Mesodermal cell (in vitro differentiated cells): ENCODE data around the gene ADGRD1.
"Not testable (repeated sequence)": the region's sequence is repeated elsewhere in the genome, so short reads cannot be mapped to it uniquely, and the experiment has no call there.

ENCODE experiments used
- H3K27ac ChIP-seq: 2 replicates; pipeline ENCODE4 v1.7.0; 2013; ENCODE audit warnings: mild to moderate bottlenecking, low read depth, low read length, moderate library complexity; ENCODE audit not compliant: severe bottlenecking
- H3K36me3 ChIP-seq: 2 replicates; pipeline ENCODE4 v1.7.1; 2013; ENCODE audit warnings: mild to moderate bottlenecking, low read length, moderate library complexity; ENCODE audit not compliant: control insufficient read depth, insufficient read depth
- H3K4me1 ChIP-seq: one replicate; pipeline ENCODE4 v1.7.1; 2013; ENCODE audit warnings: mild to moderate bottlenecking, low read length; ENCODE audit not compliant: insufficient read depth, control insufficient read depth, poor library complexity, severe bottlenecking
- H3K4me3 ChIP-seq: 2 replicates; pipeline ENCODE4 v1.7.0; 2013; ENCODE audit warnings: low read length, control low read depth, mild to moderate bottlenecking; ENCODE audit not compliant: insufficient read depth, poor library complexity, severe bottlenecking; ENCODE audit errors: extremely low read depth
- H3K9me3 ChIP-seq: 2 replicates; pipeline ENCODE4 v1.7.1; 2013; ENCODE audit warnings: mild to moderate bottlenecking, low read length, moderate library complexity; ENCODE audit not compliant: control insufficient read depth
- WGBS, 2 experiments: methylation state at CpG; one replicate each; pipeline ENCODE4 v1.1.5; 2013; ENCODE audit warnings: missing lambda C conversion rate in 2 of 2; ENCODE audit not compliant: insufficient coverage in 2 of 2; 5-methylcytosine and 5-hydroxymethylcytosine counted together

ADGRD1 gene

GRCh38 chr12:131070668-131071067 lies 117.0 kb downstream of the ADGRD1 start:
- WGBS, 2 experiments, result 91 to 96% methylated on average over 3 of the region's 6 CpGs
- H3K36me3 ChIP-seq, H3K4me1 ChIP-seq, H3K4me3 ChIP-seq, H3K9me3 ChIP-seq, H3K27ac ChIP-seq: not testable (repeated sequence)

DNA sequence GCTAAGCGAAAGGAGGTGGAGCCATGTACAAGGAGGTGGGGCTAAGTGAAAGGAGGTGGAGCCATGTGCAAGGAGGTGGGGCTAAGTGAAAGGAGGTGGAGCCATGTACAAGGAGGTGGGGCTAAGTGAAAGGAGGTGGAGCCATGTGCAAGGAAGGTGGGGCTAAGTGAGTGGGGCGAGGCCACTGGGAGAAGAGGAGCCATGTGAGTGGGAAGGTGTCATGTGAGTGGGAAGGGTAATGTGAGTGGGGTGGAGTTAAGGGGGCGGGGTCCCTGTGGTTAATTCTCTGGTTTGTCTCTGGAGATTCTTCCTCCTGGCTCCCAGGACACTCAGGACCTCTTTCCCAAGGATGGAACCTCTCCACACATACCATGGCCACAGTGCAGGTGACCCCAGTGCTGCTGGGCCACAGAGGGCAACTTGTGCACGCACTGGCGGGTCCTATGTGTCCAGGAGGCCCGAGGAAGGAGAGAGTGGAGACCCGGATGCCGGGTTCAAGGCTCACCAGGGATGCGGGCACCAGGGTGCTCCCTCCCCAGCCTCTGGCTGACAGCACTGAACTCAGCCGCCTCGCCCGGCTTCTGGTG lies 117.6 kb downstream of the ADGRD1 start:
- H3K4me1 ChIP-seq, H3K9me3 ChIP-seq, H3K4me3 ChIP-seq, H3K36me3 ChIP-seq, H3K27ac ChIP-seq: not testable (repeated sequence)
- 72 to 75% methylated on average over 3 to 6 of the region's 12 CpGs for WGBS, 2 experiments

DNA sequence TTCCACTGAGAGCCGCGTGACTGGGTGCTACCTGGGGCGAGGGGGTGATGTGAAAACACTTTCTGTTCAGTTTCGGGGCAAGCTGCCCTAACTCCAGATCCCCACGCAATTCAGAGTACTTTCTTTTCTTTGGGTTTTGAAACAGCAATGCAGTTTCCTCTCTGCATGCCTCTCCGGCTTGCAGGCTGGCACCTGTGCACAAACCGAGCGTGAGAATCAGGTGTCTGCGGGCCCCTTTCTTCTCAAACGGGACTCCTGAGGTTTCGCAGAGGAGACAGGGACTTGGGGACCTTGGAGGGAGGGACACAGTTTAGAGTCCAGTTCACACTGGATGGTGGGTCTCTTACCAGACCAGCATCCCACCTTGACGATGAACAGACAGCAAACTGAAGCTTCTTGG lies 118.2 kb downstream of the ADGRD1 start:
- H3K4me1 ChIP-seq, H3K4me3 ChIP-seq, H3K36me3 ChIP-seq, H3K27ac ChIP-seq, H3K9me3 ChIP-seq: not testable (repeated sequence)
- WGBS, 2 experiments, result 90 to 100% methylated on average over 1 to 2 of the region's 12 CpGs

DNA sequence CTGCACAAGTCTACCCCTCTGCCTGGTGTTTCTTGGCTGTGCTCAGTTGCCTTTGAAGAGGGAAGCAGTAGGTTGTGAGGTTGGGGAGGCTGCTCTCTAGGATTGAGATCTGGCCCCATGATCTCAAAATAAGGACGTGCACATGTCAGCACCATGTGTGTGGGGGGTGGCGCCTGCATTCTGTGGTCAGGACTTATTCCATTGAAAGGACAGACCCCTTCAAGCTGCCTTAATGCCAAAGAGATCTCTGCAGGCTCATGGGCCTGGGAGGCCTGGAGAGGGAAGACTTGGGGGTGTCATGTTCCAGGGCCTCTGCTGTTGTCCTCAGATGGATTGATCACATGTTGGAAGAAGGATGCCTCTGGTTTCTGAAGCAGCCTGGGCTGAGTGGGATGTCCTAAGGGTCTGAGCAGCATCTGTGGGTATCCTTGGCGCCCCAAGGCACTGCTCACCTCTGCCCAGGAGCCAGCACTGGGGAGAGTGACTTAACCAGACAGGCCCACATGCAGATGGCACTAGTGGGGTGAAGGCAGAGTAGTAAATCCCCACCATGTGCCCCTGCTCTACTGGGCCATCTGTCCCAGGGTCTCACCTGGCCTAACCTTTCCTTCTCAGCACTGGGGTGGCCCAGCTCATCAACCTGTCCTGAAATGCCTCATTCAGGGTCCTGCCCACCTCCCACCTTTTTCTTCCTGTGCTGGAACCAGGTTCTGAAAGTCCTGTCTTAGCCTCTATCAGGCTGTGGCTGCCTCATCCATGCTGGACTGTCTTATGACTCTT lies 118.9 kb downstream of the ADGRD1 start:
- WGBS, 2 experiments, result 80 to 84% methylated on average over 3 of the region's 3 CpGs
- Histone ChIP-seq H3K4me1 (peaks cover 5% of the 10 kb centered on the region), H3K36me3 (no peaks in the 10 kb centered on the region), H3K9me3 (no peaks in the 10 kb centered on the region), H3K27ac (no peak overlapping the region), H3K4me3 (no peak overlapping the region)

GRCh38 chr12:131074221-131075083 lies 120.7 kb downstream of the ADGRD1 start:
- H3K4me3 ChIP-seq, result no peak overlapping the region
- 77 to 84% methylated on average over 8 to 9 of the region's 18 CpGs for WGBS, 2 experiments

DNA sequence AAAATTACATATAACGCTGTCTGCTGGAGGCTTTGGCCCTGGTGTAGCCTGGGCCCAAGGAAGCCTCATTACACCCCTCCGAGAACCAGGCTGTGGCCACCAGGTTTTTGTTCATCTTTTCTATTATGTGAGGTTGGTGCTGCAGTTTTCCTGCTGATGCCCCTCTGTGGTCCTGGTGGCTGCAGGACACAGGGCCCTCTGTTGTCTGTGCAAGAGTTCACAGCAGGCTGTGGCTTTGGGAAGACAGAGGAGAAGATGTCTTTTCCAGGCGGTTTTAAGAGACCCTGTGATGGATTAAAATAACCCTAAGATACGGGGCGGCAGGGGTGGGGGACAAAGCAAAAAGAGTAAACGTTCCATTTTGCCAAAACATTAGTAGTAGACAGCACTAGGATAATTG lies 121.5 kb downstream of the ADGRD1 start:
- 87 to 88% methylated on average over 4 to 6 of the region's 6 CpGs for WGBS, 2 experiments
- Histone ChIP-seq H3K27ac (no peak overlapping the region), H3K4me1 (peaks cover 5% of the 10 kb centered on the region), H3K36me3 (no peaks in the 10 kb centered on the region), H3K9me3 (no peaks in the 10 kb centered on the region), H3K4me3 (no peak overlapping the region)

More at GRCh38 chr12:131074221-131075083, 120.7 kb downstream of the ADGRD1 start:
- no peaks in the 10 kb centered on the region for H3K9me3 ChIP-seq
- peaks cover 5% of the 10 kb centered on the region for H3K4me1 ChIP-seq
- H3K36me3 ChIP-seq, result no peaks in the 10 kb centered on the region
- no peak overlapping the region for H3K27ac ChIP-seq

GRCh38 chr12:131075611-131076010 lies 121.9 kb downstream of the ADGRD1 start:
- Histone ChIP-seq H3K36me3 (no peaks in the 10 kb centered on the region), H3K4me1 (peaks cover 5% of the 10 kb centered on the region), H3K9me3 (no peaks in the 10 kb centered on the region), H3K4me3 (no peak overlapping the region), H3K27ac (no peak overlapping the region)
- 76 to 90% methylated on average over 6 to 7 of the region's 8 CpGs for WGBS, 2 experiments

DNA sequence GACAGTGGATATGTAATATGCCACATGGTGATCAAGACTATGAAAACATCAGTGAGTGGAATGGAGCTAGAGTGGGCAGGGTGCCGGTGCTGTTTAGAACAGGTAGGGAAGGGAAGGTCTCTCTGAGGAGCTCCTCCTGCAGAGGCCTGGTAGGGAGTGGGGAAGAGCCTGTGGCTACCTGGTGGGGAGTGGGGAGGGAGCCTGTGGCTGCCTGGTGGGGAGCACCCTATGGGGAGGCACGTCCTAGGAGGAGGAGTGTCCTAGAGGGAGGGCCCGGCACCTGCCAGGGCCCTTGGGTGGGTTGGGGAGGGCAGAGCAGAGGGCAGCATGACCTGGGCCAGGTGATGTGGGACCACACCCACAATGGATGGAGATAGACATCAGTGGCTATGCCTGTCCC lies 122.6 kb downstream of the ADGRD1 start:
- H3K36me3 ChIP-seq, result no peaks in the 10 kb centered on the region
- WGBS, 2 experiments, result 82 to 94% methylated on average over 2 to 3 of the region's 3 CpGs

GRCh38 chr12:131076791-131077747 lies 123.4 kb downstream of the ADGRD1 start:
- peaks cover 5% of the 10 kb centered on the region for H3K4me1 ChIP-seq
- no peak overlapping the region for H3K4me3 ChIP-seq
- 84 to 85% methylated on average over 22 to 25 of the region's 25 CpGs for WGBS, 2 experiments
- H3K36me3 ChIP-seq, result no peaks in the 10 kb centered on the region
- H3K9me3 ChIP-seq, result no peaks in the 10 kb centered on the region
- H3K27ac ChIP-seq, result no peak overlapping the region

More for the DNA sequence above, 122.6 kb downstream of the ADGRD1 start:
- H3K4me1 ChIP-seq, result peaks cover 5% of the 10 kb centered on the region
- no peak overlapping the region for H3K27ac ChIP-seq
- no peak overlapping the region for H3K4me3 ChIP-seq
- H3K9me3 ChIP-seq, result no peaks in the 10 kb centered on the region

DNA sequence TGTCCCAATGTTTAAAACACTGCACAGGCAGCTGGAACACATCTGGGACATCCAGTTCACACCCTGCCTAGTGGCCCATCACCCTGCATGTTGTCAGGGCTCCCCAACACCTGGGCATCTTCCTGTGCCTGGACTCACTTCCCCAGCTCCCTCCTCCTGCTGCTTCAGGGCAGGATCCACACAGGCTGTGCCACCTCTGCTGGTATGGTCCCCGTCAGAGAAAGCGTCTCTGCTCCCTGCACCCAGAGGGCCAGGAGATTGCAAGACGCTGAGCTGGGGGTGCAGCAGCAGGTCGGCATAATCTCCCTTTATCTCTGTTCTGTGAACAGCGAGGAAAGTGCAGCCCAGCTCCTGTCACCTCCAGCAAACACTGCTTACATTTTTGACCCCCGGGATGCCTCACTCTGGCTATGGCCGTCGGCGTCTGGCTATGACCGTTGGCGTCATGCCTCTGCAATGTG lies 124.3 kb downstream of the ADGRD1 start:
- peaks cover 5% of the 10 kb centered on the region for H3K4me1 ChIP-seq
- H3K36me3 ChIP-seq, result no peaks in the 10 kb centered on the region
- H3K9me3 ChIP-seq, result no peaks in the 10 kb centered on the region
- WGBS, 2 experiments, result 79 to 84% methylated on average over 10 of the region's 11 CpGs
- no peak overlapping the region for H3K4me3 ChIP-seq
- no peak overlapping the region for H3K27ac ChIP-seq
